Measurements from ENCODE around the gene INS.

The INS gene

GRCh38 chr11:2207212-2207611 is 46.2 kb upstream of the INS start:
- no peak overlapping the region for H3K4me3 ChIP-seq (replicated peaks; ENCODE audit: low read depth, low read length)
- DNase-seq (ENCODE audit: low read depth) = no peak
- TF ChIP-seq CTCF (IDR thresholded peaks at IDR 0.05; ENCODE audit: low read length, missing control alignments) = no peak

GRCh38 chr11:2205981-2206690 is 45.1 kb upstream of the INS start:
- no peak for DNase-seq (ENCODE audit: low read depth)
- no peak for TF ChIP-seq CTCF (IDR thresholded peaks at IDR 0.05; ENCODE audit: low read length, missing control alignments)
- no peak overlapping the region for H3K4me3 ChIP-seq (replicated peaks; ENCODE audit: low read depth, low read length)

GRCh38 chr11:2205214-2205720 is 44.3 kb upstream of the INS start:
- no peak for TF ChIP-seq CTCF (IDR thresholded peaks at IDR 0.05; ENCODE audit: low read length, missing control alignments)
- no peak overlapping the region for H3K4me3 ChIP-seq (replicated peaks; ENCODE audit: low read depth, low read length)
- no peak for DNase-seq (ENCODE audit: low read depth)

- no peak overlapping the region for H3K4me3 ChIP-seq (replicated peaks; ENCODE audit: low read depth, low read length)
- no peak for TF ChIP-seq CTCF (IDR thresholded peaks at IDR 0.05; ENCODE audit: low read length, missing control alignments)
- DNase-seq (ENCODE audit: low read depth) = no peak
These were observed 43.6 kb upstream of the INS start for GRCh38 chr11:2204361-2205213.

- no peak for TF ChIP-seq CTCF (IDR thresholded peaks at IDR 0.05; ENCODE audit: low read length, missing control alignments)
- no peak for DNase-seq (ENCODE audit: low read depth)
- H3K4me3 ChIP-seq (replicated peaks; ENCODE audit: low read depth, low read length) = no peak overlapping the region
These were observed 42.6 kb upstream of the INS start for GRCh38 chr11:2203440-2204259.

GRCh38 chr11:2202900-2203439 is 42.0 kb upstream of the INS start:
- DNase-seq (ENCODE audit: low read depth) = no peak
- no peak for TF ChIP-seq CTCF (IDR thresholded peaks at IDR 0.05; ENCODE audit: low read length, missing control alignments)
- H3K4me3 ChIP-seq (replicated peaks; ENCODE audit: low read depth, low read length) = no peak overlapping the region

All from fibroblast of pulmonary artery (primary cell).